Measurements from ENCODE around the gene TBK1. TPM values are rescaled to one million over a fixed set of nuclear protein-coding genes. Genes with fewer than 3 reads are reported as not detected.

Gene TBK1
- total and polyA plus RNA-seq, 10 of the 15 experiments (the other 5 are each of a cell fraction or from before 2014, with no cell fraction given), result 13.4 to 49.3 (median 37.7) TPM

GRCh38 chr12:64551676-64552075, 99.8 kb downstream of the TBK1 start:
- Histone ChIP-seq H3K27me3 (replicated peaks in 1 of 2; ENCODE audit: control insufficient read depth in 2 of 2, insufficient read depth in 2 of 2, low read length in 1 of 2) (no peaks in the 10 kb centered on the region; a peak in 1 of 4 replicates), H4K20me1 (ENCODE audit: control insufficient read depth, insufficient read depth) (no peaks in the 10 kb centered on the region), H3K27ac (ENCODE audit: control insufficient read depth, insufficient read depth) (no peak overlapping the region), H3K4me3 (no peak overlapping the region), H2AFZ (ENCODE audit: control insufficient read depth, low read depth, low read length) (no peak overlapping the region), H3K79me2 (ENCODE audit: control insufficient read depth, insufficient read depth, low read length) (no peaks in the 10 kb centered on the region), H3K9me3 (replicated peaks; ENCODE audit: control insufficient read depth, insufficient read depth, low read length) (no peaks in the 10 kb centered on the region), H3K9ac (ENCODE audit: control insufficient read depth, insufficient read depth, low read length) (no peak overlapping the region), H3K4me1 (ENCODE audit: control insufficient read depth, insufficient read depth, low read length) (no peaks in the 10 kb centered on the region; the same call in 1 of the 2 replicates), H3K36me3 (ENCODE audit: control insufficient read depth in 2 of 2, insufficient read depth in 2 of 2, low read length in 1 of 2) (no peaks in the 10 kb centered on the region), H3K4me2 (ENCODE audit: control insufficient read depth, insufficient read depth) (no peak overlapping the region)
- in situ Hi-C loops (cut with MboI), result no loop called here
- ATAC-seq (no peak), DNase-seq (ENCODE audit: low read depth, low spot score) (no peak), FAIRE-seq (no peak)
- CTCF ChIA-PET, result interaction anchor here (8.6 kb wide), 1 partner anchor 144 kb away, joined by 175 read pairs; no protein-coding TSS in a partner anchor
- BruUV-seq (replicated peaks), result no TSS peak
- RAD21 ChIA-PET (ENCODE audit: unreplicated experiment), result interaction anchor here (5.3 kb wide), 1 partner anchor 145 kb away, joined by 103 read pairs; no protein-coding TSS in a partner anchor
- TF ChIP-seq TCF7 (IDR thresholded peaks at IDR 0.05; ENCODE audit: borderline replicate concordance), result no peak
- TF ChIP-seq RFX5 (IDR thresholded peaks at IDR 0.05; ENCODE audit: low read depth, low read length), result no peak
- no peak for TF ChIP-seq EP300 (IDR thresholded peaks at IDR 0.05; ENCODE audit: borderline replicate concordance in 1 of 2, control insufficient read depth in 1 of 2, low read depth in 2 of 2, low read length in 2 of 2)
- TF ChIP-seq PBX3 (IDR thresholded peaks at IDR 0.05; ENCODE audit: insufficient replicate concordance, low read depth, low read length), result no peak
- TF ChIP-seq NR2C2 (IDR thresholded peaks at IDR 0.05; ENCODE audit: borderline replicate concordance, control insufficient read depth, insufficient read length, low read depth), result no peak
- no peak for TF ChIP-seq CEBPZ (IDR thresholded peaks at IDR 0.05; ENCODE audit: low read depth, low read length)
- TF ChIP-seq BRCA1 (IDR thresholded peaks at IDR 0.05; ENCODE audit: low read depth, low read length), result no peak
- no peak for TF ChIP-seq IKZF1 (conservative IDR thresholded peaks at IDR 0.05)
- no peak for TF ChIP-seq IRF3 (IDR thresholded peaks at IDR 0.05)
- TF ChIP-seq MEF2B (IDR thresholded peaks at IDR 0.05; ENCODE audit: partially characterized antibody, poor library complexity, severe bottlenecking), result no peak
- no peak for TF ChIP-seq IKZF2 (IDR thresholded peaks at IDR 0.05)
- no peak for TF ChIP-seq EGR1 (IDR thresholded peaks at IDR 0.05; ENCODE audit: borderline replicate concordance in 1 of 2, low read depth in 2 of 2, low read length in 2 of 2)
- TF ChIP-seq KLF5 (IDR thresholded peaks at IDR 0.05; ENCODE audit: partially characterized antibody), result no peak
- TF ChIP-seq MYC (IDR thresholded peaks at IDR 0.05; ENCODE audit: insufficient read depth, insufficient read length, insufficient replicate concordance, low read length, severe bottlenecking), result no peak
- no peak for TF ChIP-seq SREBF1 (IDR thresholded peaks at IDR 0.05; ENCODE audit: low read length)
- TF ChIP-seq MEF2A (IDR thresholded peaks at IDR 0.05; ENCODE audit: insufficient read depth, low read depth, low read length), result no peak
- TF ChIP-seq HDGF (IDR thresholded peaks at IDR 0.05), result no peak
- SMC1A ChIA-PET (ENCODE audit: uncharacterized antibody, unreplicated experiment), result interaction anchor here (1.0 to 9.6 kb wide), 2 partner anchors 42 to 143 kb away, joined by 3 to 139 read pairs; no protein-coding TSS in a partner anchor
- intact Hi-C loops (cut with micrococcal nuclease; ENCODE audit: unreplicated experiment), result no loop called here
- POLR2A ChIA-PET, result interaction anchor here (1.5 kb wide), 1 partner anchor 118 kb away, joined by 4 read pairs; no protein-coding TSS in a partner anchor
- 66% methylated on average over 7 of the region's 7 CpGs for WGBS (ENCODE audit: insufficient coverage, insufficient replicate concordance, low lambda C conversion rate, missing lambda C conversion rate)

Measured in GM12878 (cell line).